ENCODE results near the gene RBM43. TPM values are rescaled to one million over a fixed set of nuclear protein-coding genes. Genes with fewer than 3 reads are reported as not detected.

Gene RBM43
- total RNA-seq, 1 donor from 2014 or later, result 5.1 TPM

DNA sequence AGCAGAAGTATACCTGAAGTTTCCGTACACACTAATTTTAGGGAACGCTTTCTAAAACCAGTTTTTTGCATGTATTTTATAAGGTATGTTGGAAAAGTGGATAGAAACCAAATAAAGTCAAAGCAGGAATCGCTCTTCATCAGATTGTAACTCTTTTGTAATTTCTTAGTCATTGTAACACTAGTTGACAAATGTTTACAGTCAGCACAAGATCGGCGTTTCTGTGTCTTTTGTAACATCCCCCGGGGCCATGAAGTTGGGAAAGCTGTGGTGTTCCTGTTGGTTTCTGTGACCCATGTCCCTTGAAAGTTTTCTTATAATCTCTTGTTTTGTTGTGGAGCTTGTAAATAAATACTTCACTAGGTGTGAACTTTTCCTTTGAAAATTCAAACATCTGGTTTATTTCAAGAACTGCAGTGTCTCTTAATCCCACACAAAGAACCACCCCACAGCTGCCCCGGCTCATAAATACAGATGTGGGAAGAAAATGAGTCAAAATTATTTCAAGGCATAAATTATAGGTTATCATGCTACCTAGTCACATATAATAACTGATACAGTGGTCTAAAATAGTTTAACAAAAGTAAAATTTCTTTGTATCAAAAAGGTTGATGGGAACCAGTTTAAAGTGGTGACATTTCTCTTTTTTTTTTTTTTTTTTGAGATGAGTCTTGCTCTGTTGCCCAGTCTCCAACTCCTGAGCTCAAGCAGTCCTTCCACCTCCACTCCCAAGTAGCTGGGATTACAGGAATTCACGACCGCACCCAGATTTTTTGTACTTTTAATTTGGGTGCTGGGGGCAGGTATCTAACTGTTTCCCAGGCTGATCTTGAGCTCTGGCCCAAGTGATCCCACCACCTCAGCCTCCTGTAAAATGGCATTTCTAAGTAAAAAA is 28.6 kb upstream of the RBM43 start:
- DNase-seq (ENCODE audit: extremely low spot score, unreplicated experiment), result no peak
- Mint-ChIP-seq H3K36me3 (no peaks in the 10 kb centered on the region), H3K9me3 (no peaks in the 10 kb centered on the region)

DNA sequence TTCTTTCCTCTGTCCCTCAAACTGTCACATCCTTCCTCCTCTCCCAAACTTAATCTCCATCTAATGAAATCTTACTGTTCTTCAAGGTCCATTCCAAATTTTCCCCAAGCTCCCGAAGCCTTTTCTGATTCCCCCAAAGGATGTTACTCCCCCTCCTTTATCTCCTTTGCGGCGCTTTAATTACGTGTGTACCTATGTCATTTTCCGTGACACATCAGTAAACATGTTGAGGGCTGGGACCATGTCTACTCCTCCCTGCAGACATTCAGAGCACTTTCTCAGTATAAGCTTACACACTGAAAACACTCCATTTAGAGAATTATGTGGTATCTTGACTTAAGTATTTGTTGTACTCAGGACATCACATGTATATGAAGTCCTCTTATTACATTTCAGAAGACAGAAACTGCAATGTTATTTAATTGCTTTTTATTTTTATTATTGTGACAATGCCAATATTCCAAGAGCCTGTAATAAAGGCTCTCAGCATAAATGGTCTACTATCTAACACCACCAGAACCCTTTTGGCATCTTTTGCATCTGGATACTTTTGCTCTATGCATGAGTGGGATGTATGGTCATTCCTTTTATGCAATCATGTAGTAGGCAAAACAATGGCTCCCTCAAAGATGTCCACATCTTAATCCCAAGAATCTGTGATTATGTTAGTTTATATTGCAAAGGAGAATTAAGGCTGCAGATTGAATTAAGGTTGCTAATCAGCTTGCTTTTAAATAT is 26.0 kb upstream of the RBM43 start:
- DNase-seq (ENCODE audit: extremely low spot score, unreplicated experiment), result no peak
- no peaks in the 10 kb centered on the region for H3K36me3 Mint-ChIP-seq
- peak overlapping the region; percentile 62 for H3K27ac Mint-ChIP-seq
- H3K4me1 Mint-ChIP-seq (ENCODE audit: unreplicated experiment), result peaks cover 10% of the 10 kb centered on the region
- no peaks in the 10 kb centered on the region for H3K9me3 Mint-ChIP-seq
- H3K27me3 Mint-ChIP-seq, result peaks cover 6% of the 10 kb centered on the region
- TF ChIP-seq, protein P1, sequence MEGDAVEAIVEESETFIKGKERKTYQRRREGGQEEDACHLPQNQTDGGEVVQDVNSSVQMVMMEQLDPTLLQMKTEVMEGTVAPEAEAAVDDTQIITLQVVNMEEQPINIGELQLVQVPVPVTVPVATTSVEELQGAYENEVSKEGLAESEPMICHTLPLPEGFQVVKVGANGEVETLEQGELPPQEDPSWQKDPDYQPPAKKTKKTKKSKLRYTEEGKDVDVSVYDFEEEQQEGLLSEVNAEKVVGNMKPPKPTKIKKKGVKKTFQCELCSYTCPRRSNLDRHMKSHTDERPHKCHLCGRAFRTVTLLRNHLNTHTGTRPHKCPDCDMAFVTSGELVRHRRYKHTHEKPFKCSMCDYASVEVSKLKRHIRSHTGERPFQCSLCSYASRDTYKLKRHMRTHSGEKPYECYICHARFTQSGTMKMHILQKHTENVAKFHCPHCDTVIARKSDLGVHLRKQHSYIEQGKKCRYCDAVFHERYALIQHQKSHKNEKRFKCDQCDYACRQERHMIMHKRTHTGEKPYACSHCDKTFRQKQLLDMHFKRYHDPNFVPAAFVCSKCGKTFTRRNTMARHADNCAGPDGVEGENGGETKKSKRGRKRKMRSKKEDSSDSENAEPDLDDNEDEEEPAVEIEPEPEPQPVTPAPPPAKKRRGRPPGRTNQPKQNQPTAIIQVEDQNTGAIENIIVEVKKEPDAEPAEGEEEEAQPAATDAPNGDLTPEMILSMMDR (conservative IDR thresholded peaks at IDR 0.05), result no peak
- peak overlapping the region; percentile 74 for H3K4me3 Mint-ChIP-seq

More for the DNA sequence above, 28.6 kb upstream of the RBM43 start:
- TF ChIP-seq, protein P1 (conservative IDR thresholded peaks at IDR 0.05), result no peak
- Mint-ChIP-seq H3K27ac (peak overlapping the region; percentile 95), H3K4me1 (ENCODE audit: unreplicated experiment) (peaks cover 10% of the 10 kb centered on the region), H3K4me3 (peak overlapping the region; percentile 88), H3K27me3 (peaks cover 6% of the 10 kb centered on the region)

DNA sequence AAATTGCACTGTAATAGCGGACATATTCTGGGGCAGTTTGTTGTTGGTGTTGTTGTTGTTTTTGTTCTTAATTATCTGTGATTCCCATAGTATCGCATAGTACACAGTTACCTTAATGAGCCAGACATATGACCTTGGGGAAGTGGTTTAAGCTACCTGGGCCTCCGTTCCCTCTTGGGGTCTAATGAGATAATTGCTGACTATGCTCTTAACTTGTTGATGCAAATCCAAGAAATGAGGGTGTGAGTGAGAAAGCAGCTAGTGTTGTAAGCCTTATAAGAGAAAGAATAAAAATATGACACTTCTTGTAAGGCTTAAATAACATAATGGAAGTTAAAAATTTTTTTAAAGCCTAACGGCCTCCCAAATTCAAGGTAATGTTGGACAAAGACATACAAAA is 20.7 kb upstream of the RBM43 start:
- Mint-ChIP-seq H3K27me3 (no peaks in the 10 kb centered on the region), H3K4me1 (ENCODE audit: unreplicated experiment) (no peaks in the 10 kb centered on the region), H3K36me3 (no peaks in the 10 kb centered on the region), H3K27ac (no peak overlapping the region), H3K9me3 (no peaks in the 10 kb centered on the region), H3K4me3 (no peak overlapping the region)
- TF ChIP-seq, protein P1 (conservative IDR thresholded peaks at IDR 0.05), result no peak
- no peak for DNase-seq (ENCODE audit: extremely low spot score, unreplicated experiment)

DNA sequence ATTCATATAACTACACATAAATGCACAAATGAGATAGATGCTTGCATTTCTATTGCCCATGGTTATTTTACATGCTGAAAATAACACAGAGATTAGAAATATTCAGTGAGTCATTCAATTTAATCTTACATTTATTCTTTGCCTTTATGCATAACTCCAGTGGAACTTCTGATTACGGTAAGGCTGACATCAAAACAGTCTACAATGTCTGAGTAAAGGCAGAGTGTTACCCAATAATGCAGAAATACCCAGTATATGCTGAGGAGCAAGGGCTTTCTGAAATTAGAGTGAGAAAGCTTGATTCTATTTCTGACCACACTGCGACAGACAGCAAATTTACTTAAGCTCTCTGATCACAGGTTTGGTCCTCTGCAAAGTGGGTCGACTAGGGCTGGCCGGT is 18.6 kb upstream of the RBM43 start:
- Mint-ChIP-seq H3K27ac (no peak overlapping the region), H3K36me3 (peaks cover 5% of the 10 kb centered on the region), H3K9me3 (no peaks in the 10 kb centered on the region), H3K4me1 (ENCODE audit: unreplicated experiment) (no peaks in the 10 kb centered on the region), H3K4me3 (no peak overlapping the region), H3K27me3 (no peaks in the 10 kb centered on the region)
- TF ChIP-seq, protein P1 (conservative IDR thresholded peaks at IDR 0.05), result no peak
- no peak for DNase-seq (ENCODE audit: extremely low spot score, unreplicated experiment)

DNA sequence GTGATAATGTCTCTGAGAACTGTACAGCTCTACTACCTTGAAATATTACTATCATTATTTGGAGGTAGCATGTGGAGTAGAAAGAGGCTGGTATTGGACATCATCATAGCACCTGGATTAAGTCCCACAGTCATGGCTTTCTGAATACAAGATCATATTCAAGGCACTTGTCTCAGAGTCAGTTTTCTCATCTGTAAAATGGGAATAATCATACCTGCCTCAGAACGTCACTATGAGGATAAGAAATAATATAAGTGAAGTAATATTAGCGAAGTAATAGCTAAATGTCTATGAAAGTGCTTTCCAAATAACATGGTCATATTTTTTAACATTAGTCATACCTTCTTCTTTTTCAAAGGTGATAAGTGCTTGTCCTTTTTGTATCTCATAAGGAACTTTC is 16.8 kb upstream of the RBM43 start:
- no peak overlapping the region for H3K4me3 Mint-ChIP-seq
- DNase-seq (ENCODE audit: extremely low spot score, unreplicated experiment), result no peak
- H3K36me3 Mint-ChIP-seq, result peaks cover 7% of the 10 kb centered on the region
- no peaks in the 10 kb centered on the region for H3K4me1 Mint-ChIP-seq (ENCODE audit: unreplicated experiment)
- TF ChIP-seq, protein P1 (conservative IDR thresholded peaks at IDR 0.05), result no peak
- no peaks in the 10 kb centered on the region for H3K27me3 Mint-ChIP-seq
- no peaks in the 10 kb centered on the region for H3K9me3 Mint-ChIP-seq
- no peak overlapping the region for H3K27ac Mint-ChIP-seq
